Bronchial epithelial cell (primary cell): ENCODE measurements around the gene ADAM12. TPM values are rescaled to one million over a fixed set of nuclear protein-coding genes. Genes with fewer than 3 reads are reported as not detected.

ENCODE experiments used
- DNase-seq: peaks from one replicate; pipeline ENCODE4 v3.0.0-alpha.2; 2010; ENCODE audit warnings: low read depth
- FAIRE-seq: peaks from 2 replicates; lab custom pipeline; 2011; peaks lifted over from hg19 to GRCh38; lab: Jason Lieb, UNC
- H3K27me3 ChIP-seq: 2 replicates; pipeline ENCODE4 v1.5.1; 2011; ENCODE audit warnings: low read length; ENCODE audit not compliant: control insufficient read depth, insufficient read depth
- H3K36me3 ChIP-seq: 2 replicates; pipeline ENCODE4 v1.5.1; 2011; ENCODE audit warnings: low read length; ENCODE audit not compliant: control insufficient read depth, insufficient read depth
- H3K4me3 ChIP-seq: 2 replicates; pipeline ENCODE4 v1.5.1; 2011; ENCODE audit warnings: mild to moderate bottlenecking, low read depth, low read length, control low read depth
- CTCF ChIP-seq: IDR thresholded peaks from 2 replicates; pipeline ENCODE4 v1.5.1; 2011; ENCODE audit warnings: mild to moderate bottlenecking, moderate library complexity, low read length, control low read depth, inconsistent platforms; ENCODE audit not compliant: insufficient read depth, severe bottlenecking
- total RNA-seq: library from RNA; depleted of rRNA; stranded (reverse); fragments of >200 nt; gene quantifications from 2 replicates; pipeline ENCODE4 v1.2.1, GENCODE V29; 2014

ADAM12 gene
- total RNA-seq, 1 donor from 2014 or later: 1.8 TPM

GRCh38 chr10:126146771-126147170 lies 241.5 kb downstream of the ADAM12 start:
- no peak for TF ChIP-seq CTCF
- Histone ChIP-seq H3K36me3 (no peaks in the 10 kb centered on the region), H3K27me3 (no peaks in the 10 kb centered on the region), H3K4me3 (no peak overlapping the region)
- DNase-seq: no peak
- no peak for FAIRE-seq

DNA sequence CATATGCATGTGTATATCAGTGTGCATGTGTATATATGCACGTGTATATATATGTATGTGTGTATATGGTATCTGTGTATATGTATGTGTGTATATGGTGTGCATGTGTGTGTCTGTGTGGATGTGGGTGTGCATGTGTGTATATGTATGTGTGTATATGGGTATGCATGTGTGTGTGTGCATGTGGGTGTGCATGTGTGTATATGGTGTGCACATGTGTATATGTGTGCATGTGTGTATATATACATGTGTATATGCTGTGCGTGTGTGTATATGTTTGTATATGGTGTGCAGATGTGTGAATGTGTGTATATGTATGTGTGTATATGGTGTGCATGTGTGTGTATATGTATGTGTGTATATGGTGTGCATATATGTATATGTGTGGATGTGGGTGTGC lies 245.2 kb downstream of the ADAM12 start:
- FAIRE-seq (no peak), DNase-seq (no peak)
- no peak overlapping the region for H3K4me3 ChIP-seq
- H3K27me3 ChIP-seq: no peaks in the 10 kb centered on the region
- no peak for TF ChIP-seq CTCF
- H3K36me3 ChIP-seq: no peaks in the 10 kb centered on the region

DNA sequence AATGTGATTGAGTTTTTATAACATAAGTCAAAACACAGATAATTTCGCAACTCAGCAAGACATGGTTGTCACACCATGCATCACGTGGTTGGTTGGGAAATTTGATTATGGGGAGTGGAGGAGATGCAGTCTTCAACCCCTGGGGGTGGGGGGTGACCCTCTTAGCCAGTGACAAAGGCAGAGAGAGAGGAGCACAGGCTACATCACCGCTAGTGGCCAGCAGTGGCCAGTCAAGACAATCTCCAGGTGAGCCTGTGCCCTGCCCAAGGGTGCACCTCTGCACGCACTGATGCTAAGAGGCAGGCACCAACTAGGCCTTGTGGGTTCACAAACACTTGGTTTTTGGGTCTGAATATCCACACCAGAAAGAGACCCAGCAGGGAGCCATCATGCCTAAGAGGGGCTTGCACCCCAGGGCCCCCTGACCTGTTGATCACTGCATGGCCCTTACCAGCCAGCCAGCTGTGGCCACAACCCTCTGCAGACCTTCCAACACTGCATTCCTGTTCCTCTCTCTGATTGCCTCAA lies 247.5 kb downstream of the ADAM12 start:
- no peak for DNase-seq
- Histone ChIP-seq H3K36me3 (no peaks in the 10 kb centered on the region), H3K4me3 (no peak overlapping the region), H3K27me3 (no peaks in the 10 kb centered on the region)
- no peak for TF ChIP-seq CTCF
- FAIRE-seq: no peak

DNA sequence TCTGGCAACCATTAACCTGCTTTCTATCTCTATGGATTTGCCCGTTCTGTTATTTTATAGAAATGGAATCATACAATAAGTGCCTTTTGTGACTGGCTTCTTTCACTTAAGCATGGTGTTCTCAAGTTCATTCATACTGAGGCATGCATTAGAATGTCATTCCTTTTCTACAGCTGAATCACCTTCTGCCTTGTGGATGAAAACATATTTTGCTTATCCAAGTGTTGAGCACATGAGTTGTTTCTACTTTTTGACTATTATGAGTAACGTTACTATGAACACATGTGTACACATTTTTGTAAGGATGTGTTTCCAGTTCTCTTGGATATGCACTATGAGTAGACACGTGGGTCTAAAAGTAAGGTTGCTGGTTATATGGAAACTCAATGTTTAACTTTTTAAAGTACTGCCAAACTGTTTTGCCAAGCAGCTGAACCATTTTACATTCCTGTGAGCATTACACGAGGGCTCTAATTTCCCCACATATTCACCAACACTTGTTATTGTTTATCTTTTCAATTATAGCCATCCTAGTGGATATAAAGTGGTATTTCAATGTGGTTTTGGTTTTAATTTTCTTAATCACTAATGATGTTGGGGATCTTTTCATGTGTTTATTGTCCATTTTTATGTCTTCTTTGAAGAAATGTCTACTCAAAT lies 250.6 kb downstream of the ADAM12 start:
- no peak for TF ChIP-seq CTCF
- Histone ChIP-seq H3K27me3 (no peaks in the 10 kb centered on the region), H3K4me3 (no peak overlapping the region), H3K36me3 (no peaks in the 10 kb centered on the region)
- DNase-seq (peak; percentile 19), FAIRE-seq (no peak)

DNA sequence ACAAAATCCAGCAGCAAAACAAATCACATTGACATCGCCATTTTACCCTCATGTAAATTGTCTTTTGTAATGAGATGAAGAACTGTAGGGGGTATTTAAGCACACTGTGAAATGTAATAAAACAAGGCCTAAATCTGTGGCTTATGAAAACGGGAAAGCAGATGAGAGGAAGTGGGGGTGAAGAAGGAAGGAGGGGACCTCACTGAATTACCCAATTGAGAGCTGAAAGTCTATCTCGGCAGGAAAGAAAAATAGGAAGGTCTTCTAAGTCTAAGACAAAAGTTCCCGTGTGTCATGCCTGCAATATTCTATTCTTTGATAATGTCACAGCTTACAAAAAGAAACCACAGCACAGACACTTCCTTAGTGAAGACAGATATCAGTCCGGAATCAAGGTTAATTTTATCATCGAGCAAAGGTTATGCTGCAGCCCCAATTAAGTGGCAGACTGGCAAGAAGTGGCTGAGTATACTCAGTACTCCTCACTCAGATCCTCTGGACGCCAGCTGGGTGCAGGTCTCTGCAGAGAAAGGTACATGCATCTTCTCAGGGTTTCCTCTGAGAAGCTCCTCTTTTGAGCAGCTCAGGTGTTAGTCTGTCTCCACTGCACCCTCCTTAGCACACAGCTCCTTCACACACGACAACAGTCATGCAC lies 252.2 kb downstream of the ADAM12 start:
- no peaks in the 10 kb centered on the region for H3K27me3 ChIP-seq
- H3K36me3 ChIP-seq: no peaks in the 10 kb centered on the region
- no peak overlapping the region for H3K4me3 ChIP-seq
- no peak for TF ChIP-seq CTCF
- DNase-seq: no peak
- FAIRE-seq: no peak
